ENCODE results near the gene CPT2. TPM values are rescaled to one million over a fixed set of nuclear protein-coding genes. Genes with fewer than 3 reads are reported as not detected.

Gene CPT2
- total and polyA plus RNA-seq, 2 of the 4 experiments (the other 2 are of a cell fraction), result 15.8 to 16.0 TPM

DNA sequence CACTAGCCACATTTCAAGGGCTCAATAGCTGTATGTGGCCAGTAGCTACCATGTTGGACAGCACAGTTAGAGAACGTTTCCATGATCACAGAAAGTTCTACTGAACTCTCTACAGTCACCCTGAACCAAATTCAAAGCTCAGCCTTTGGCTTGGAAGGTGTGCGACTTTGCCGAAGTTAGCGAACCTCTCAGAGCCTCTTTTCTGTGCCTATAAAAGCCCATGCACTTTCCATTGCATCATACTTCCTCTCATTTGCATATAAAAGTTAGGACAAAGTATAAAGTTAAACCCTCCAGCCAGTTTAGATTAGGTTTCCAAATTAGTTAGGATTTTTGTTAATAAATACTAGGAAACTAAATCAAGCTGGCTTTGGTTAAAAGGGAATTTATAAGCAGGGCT, 49.5 kb upstream of the CPT2 start:
- H3K18ac ChIP-seq (ENCODE audit: low read depth, low read length), result peak overlapping the region; percentile 92
- H2AK9ac ChIP-seq (replicated peaks; ENCODE audit: low read depth, low read length, poor library complexity), result no peak overlapping the region
- H3K4me2 ChIP-seq (ENCODE audit: low read depth, low read length), result no peak overlapping the region
- H3K14ac ChIP-seq (replicated peaks; ENCODE audit: low read depth, low read length), result peak overlapping the region; percentile 95; the same call in 1 of the 2 replicates
- H3K4me3 ChIP-seq (ENCODE audit: insufficient read depth, low read depth, low read length), result no peak overlapping the region
- in situ Hi-C loops (cut with MboI; ENCODE audit: low sequenced_read_pairs) (no loop called here), dilution Hi-C loops (cut with HindIII; ENCODE audit: low sequenced_read_pairs, unreplicated experiment) (no loop called here), intact Hi-C loops (cut with micrococcal nuclease) (loop anchor here (5.0 kb wide), 1 partner anchor 40 kb away; no protein-coding TSS in a partner anchor)
- no peaks in the 10 kb centered on the region for H3K9me3 ChIP-seq (ENCODE audit: control insufficient read depth, insufficient read depth, low read length)
- CTCF ChIA-PET, result interaction anchor here (0.6 kb wide), 1 partner anchor 174 kb away, joined by 5 read pairs; no protein-coding TSS in a partner anchor
- H2BK15ac ChIP-seq (ENCODE audit: low read depth, low read length), result peak overlapping the region; percentile 88; the same call in 2 of the 3 replicates
- 88% methylated on average over 1 of the region's 4 CpGs; no CpG with 5 or more reads in 1 of the 2 experiments for WGBS, 2 experiments (ENCODE audit: extremely low coverage in 2 of 2, insufficient read length in 1 of 2)
- no peaks in the 10 kb centered on the region for H3K36me3 ChIP-seq (ENCODE audit: control insufficient read depth, insufficient read depth, low read length)
- peak overlapping the region; percentile 99 for H3K4ac ChIP-seq (ENCODE audit: low read depth, low read length)
- H3K56ac ChIP-seq (ENCODE audit: extremely low read depth, insufficient read depth, low read length), result no peak overlapping the region
- no peak for DNase-seq
- BruUV-seq (replicated peaks), result no TSS peak
- peaks cover 24% of the 10 kb centered on the region for H3K4me1 ChIP-seq (ENCODE audit: control insufficient read depth, insufficient read depth, low read length)
- peak overlapping the region; percentile 97; the same call in 1 of the 2 replicates for H3K27ac ChIP-seq (ENCODE audit: insufficient read depth, low read length)
- peak overlapping the region; percentile 97 for H2BK20ac ChIP-seq (ENCODE audit: low read depth, low read length)
- peak overlapping the region; percentile 97 for H2BK5ac ChIP-seq (ENCODE audit: low read depth, low read length, poor library complexity, severe bottlenecking)
- H3K9me1 ChIP-seq (ENCODE audit: insufficient read depth, low read length), result peaks cover 10% of the 10 kb centered on the region
- H3K27me3 ChIP-seq (ENCODE audit: control insufficient read depth, insufficient read depth, low read length), result no peaks in the 10 kb centered on the region
- H3K79me1 ChIP-seq (ENCODE audit: low read depth in 1 of 2, low read length in 2 of 2), result no peaks in the 10 kb centered on the region
- peak overlapping the region; percentile 94 for H4K5ac ChIP-seq (ENCODE audit: low read depth, low read length)
- H3K9ac ChIP-seq (ENCODE audit: low read depth, low read length), result no peak overlapping the region
- peak overlapping the region; percentile 52 for H2AK5ac ChIP-seq (ENCODE audit: low read depth, low read length)
- POLR2A ChIA-PET (ENCODE audit: unreplicated experiment), result interaction anchor here (0.5 kb wide), 1 partner anchor 116 kb away, joined by 3 read pairs; no protein-coding TSS in a partner anchor
- H4K8ac ChIP-seq (ENCODE audit: low read depth in 2 of 2, low read length in 2 of 2), result peak overlapping the region; percentile 66 to 95
- no peak overlapping the region for H2AFZ ChIP-seq (replicated peaks; ENCODE audit: low read length, poor library complexity)
- no peaks in the 10 kb centered on the region for H4K20me1 ChIP-seq (ENCODE audit: insufficient read depth, low read length)
- no peak for ATAC-seq (ENCODE audit: low read depth)
- peak overlapping the region; percentile 99 for H2BK120ac ChIP-seq (ENCODE audit: low read depth, low read length)
- peak overlapping the region; percentile 94; the same call in 1 of the 2 replicates for H3K23ac ChIP-seq (ENCODE audit: low read depth, low read length)
- H4K91ac ChIP-seq (ENCODE audit: insufficient read depth, low read depth, low read length), result peak overlapping the region; percentile 99
- TF ChIP-seq NFE2L2 (IDR thresholded peaks at IDR 0.05; ENCODE audit: low read depth, low read length), result no peak
- TF ChIP-seq, protein P1, sequence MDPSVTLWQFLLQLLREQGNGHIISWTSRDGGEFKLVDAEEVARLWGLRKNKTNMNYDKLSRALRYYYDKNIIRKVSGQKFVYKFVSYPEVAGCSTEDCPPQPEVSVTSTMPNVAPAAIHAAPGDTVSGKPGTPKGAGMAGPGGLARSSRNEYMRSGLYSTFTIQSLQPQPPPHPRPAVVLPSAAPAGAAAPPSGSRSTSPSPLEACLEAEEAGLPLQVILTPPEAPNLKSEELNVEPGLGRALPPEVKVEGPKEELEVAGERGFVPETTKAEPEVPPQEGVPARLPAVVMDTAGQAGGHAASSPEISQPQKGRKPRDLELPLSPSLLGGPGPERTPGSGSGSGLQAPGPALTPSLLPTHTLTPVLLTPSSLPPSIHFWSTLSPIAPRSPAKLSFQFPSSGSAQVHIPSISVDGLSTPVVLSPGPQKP (IDR thresholded peaks at IDR 0.05; ENCODE audit: borderline replicate concordance, low read depth, low read length), result no peak
- no peak for TF ChIP-seq SMC3 (IDR thresholded peaks at IDR 0.05; ENCODE audit: low read depth, low read length)
- peak; percentile 76 for TF ChIP-seq CEBPB (IDR thresholded peaks at IDR 0.05; ENCODE audit: low read depth, low read length)
- TF ChIP-seq POLR2A (IDR thresholded peaks at IDR 0.05; ENCODE audit: low read depth, low read length), result no peak
